Stomach (tissue), 9 donors: Measurements from ENCODE around the gene ERC2. TPM values are rescaled to one million over a fixed set of nuclear protein-coding genes. Genes with fewer than 3 reads are reported as not detected.

Source experiments
- DNase-seq, 2 donors: peaks; one replicate each; pipeline versions ENCODE4 v3.0.0 to v3.0.0-alpha.2; 2013 to 2019
- H3K27ac ChIP-seq, 5 donors: fragments of 200-600 bp in 4 of 5; sonication (generic) in 4 of 5; one replicate each; pipeline ENCODE4 v1.5.1; 2013 to 2019; ENCODE audit warnings: mild to moderate bottlenecking in 1 of 5, moderate library complexity in 1 of 5
- H3K27me3 ChIP-seq, 3 donors: fragments of 200-600 bp; sonication (generic); one replicate each; pipeline ENCODE4 v1.5.1; 2017 to 2019; ENCODE audit warnings: mixed run types in 1 of 3
- H3K36me3 ChIP-seq, 4 donors: fragments of 200-600 bp; sonication (generic); 1 replicate in 3 of 4; 2 replicates in 1 of 4; pipeline ENCODE4 v1.5.1; 2016 to 2019
- H3K4me1 ChIP-seq, 4 donors: fragments of 200-600 bp; sonication (generic); one replicate each; pipeline ENCODE4 v1.5.1; 2016 to 2019
- H3K4me3 ChIP-seq, 4 donors: fragments of 200-600 bp; sonication (generic) in 3 of 4; one replicate each; pipeline ENCODE4 v1.5.1; 2016 to 2019; ENCODE audit warnings: mild to moderate bottlenecking in 1 of 4
- H3K9me3 ChIP-seq, 4 donors: fragments of 200-600 bp; sonication (generic); one replicate each; pipeline ENCODE4 v1.5.1; 2016 to 2019
- EP300 ChIP-seq: sonication (generic); formaldehyde crosslinking; IDR thresholded peaks from one replicate; pipeline ENCODE4 v1.6.1; 2017; ENCODE audit warnings: antibody characterized with exemption
- POLR2A ChIP-seq, 4 donors: fragments of 450-650 bp; IDR thresholded peaks; one replicate each; pipeline ENCODE4 v1.6.1; 2016; ENCODE audit warnings: antibody characterized with exemption in 4 of 4, control low read depth in 2 of 4, mild to moderate bottlenecking in 1 of 4, moderate library complexity in 1 of 4
- POLR2AphosphoS5 ChIP-seq, 3 donors: sonication (generic); formaldehyde crosslinking; IDR thresholded peaks; one replicate each; pipeline ENCODE4 v1.6.1; 2016; ENCODE audit warnings: antibody characterized with exemption in 3 of 3
- WGBS, 5 donors: extraction: QIAGEN DNeasy Blood & Tissue Kit in 3 of 5; methylation state at CpG; one replicate each; pipeline versions ENCODE4 v1.1.5 to v1.1.7; 2013 to 2018; 5-methylcytosine and 5-hydroxymethylcytosine counted together
- intact Hi-C: fragments of 100-400 bp; cut with DNase I; formaldehyde crosslinking; loops from one replicate; pipeline ENCODE4 v1.15.1; 2023; ENCODE audit warnings: low total_unique reads
- polyA plus RNA-seq, 3 donors: library from polyadenylated mRNA; stranded (reverse); fragments of 200-250 nt; gene quantifications; one replicate each; pipeline ENCODE4 v1.2.3, GENCODE V29; 2013
- total RNA-seq, 5 donors: library from RNA; depleted of rRNA; stranded (reverse); fragments of >200 nt; gene quantifications; one replicate each; pipeline versions ENCODE4 v1.1.0 to v1.2.3, GENCODE V29; 2014 to 2016
- TF ChIP-seq, protein P1 (sequence below), 7 experiments: fragments of 450-650 bp in 4 of 7; fragments of 200-600 bp in 3 of 7; sonication (generic) in 3 of 7; IDR thresholded peaks; one replicate each; pipeline ENCODE4 v1.5.1; 2016 to 2019; ENCODE audit warnings: antibody characterized with exemption in 7 of 7, control low read depth in 2 of 7, mild to moderate bottlenecking in 1 of 7
- donor health status: healthy with polysubstance abuse.
- donor health status: Bipolar disorder and iron deficiency.
- donor health status: healthy.

ERC2 gene
- total and polyA plus RNA-seq, 8 donors, result 0.43 to 3.1 (median 1.3) TPM; not detected in 2

DNA sequence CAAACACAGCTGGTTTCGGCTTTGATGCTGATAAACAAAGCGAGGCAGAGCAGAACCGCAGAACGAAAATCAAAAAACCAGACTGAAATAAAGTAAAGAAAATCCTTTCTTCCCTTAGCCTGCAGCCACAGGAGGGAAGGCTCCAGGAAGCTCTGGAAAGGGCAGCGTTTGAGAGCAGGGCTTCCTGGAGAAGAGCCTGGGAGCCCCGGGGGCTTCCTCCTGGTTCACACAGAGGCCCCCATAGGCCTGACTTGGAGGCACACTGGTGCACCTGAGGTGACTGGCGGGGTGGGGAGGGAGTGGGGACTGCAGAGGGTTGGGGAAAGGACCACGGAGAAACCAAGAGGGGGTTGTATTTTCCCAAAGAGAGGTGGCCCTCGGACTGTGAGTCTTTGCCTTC, 882.4 kb downstream of the ERC2 start:
- Histone ChIP-seq H3K9me3 (no peaks in the 10 kb centered on the region), H3K4me1 (no peaks in the 10 kb centered on the region), H3K36me3 (no peaks in the 10 kb centered on the region), H3K27me3 (no peaks in the 10 kb centered on the region), H3K4me3 (no peak overlapping the region), H3K27ac (no peak overlapping the region)
- WGBS, 5 donors, result 56 to 68% (median 61%) methylated on average over 9 of the region's 9 CpGs
- TF ChIP-seq EP300 (no peak), POLR2AphosphoS5 (IDR thresholded peaks at IDR 0.05) (no peak), POLR2A (IDR thresholded peaks at IDR 0.05) (no peak)
- TF ChIP-seq, protein P1, sequence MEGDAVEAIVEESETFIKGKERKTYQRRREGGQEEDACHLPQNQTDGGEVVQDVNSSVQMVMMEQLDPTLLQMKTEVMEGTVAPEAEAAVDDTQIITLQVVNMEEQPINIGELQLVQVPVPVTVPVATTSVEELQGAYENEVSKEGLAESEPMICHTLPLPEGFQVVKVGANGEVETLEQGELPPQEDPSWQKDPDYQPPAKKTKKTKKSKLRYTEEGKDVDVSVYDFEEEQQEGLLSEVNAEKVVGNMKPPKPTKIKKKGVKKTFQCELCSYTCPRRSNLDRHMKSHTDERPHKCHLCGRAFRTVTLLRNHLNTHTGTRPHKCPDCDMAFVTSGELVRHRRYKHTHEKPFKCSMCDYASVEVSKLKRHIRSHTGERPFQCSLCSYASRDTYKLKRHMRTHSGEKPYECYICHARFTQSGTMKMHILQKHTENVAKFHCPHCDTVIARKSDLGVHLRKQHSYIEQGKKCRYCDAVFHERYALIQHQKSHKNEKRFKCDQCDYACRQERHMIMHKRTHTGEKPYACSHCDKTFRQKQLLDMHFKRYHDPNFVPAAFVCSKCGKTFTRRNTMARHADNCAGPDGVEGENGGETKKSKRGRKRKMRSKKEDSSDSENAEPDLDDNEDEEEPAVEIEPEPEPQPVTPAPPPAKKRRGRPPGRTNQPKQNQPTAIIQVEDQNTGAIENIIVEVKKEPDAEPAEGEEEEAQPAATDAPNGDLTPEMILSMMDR (IDR thresholded peaks at IDR 0.05), result no peak
- intact Hi-C loops, result no loop called here
- no peak for DNase-seq

DNA sequence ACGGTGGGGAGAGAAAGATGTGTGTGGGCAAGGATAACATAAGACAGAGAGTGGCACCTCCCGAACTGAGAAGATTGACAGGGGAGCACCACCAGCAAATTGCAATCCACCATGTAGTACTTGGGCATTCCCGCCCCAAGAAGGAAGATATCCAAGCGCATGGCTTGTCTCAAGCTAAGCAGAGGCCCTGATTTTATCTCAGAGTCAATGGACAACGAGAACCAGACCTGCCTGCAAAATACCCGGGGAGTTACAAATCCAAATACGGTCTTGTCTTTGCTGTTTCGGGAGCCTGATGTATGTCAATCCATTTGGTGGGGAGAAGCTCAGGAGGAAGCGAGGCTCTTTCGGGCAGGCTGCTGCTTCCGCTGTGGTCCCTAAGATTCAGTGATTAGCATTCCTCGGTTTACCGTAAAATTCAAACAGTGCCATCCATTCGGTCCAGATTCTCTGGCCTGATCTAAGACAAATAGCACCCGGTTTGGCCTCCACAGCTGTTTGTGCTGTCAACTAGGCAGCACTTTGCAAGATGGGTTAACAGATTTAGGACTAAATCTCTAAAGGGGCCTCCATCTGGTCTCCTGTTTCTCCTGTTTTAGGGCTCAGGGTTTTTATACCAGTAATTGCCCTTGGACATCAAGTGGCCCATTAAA, 883.4 kb downstream of the ERC2 start:
- no peaks in the 10 kb centered on the region for H3K27me3 ChIP-seq
- no peak overlapping the region for H3K27ac ChIP-seq
- WGBS, 5 donors, result 82 to 91% (median 90%) methylated on average over 15 of the region's 15 CpGs
- no peaks in the 10 kb centered on the region for H3K36me3 ChIP-seq
- H3K9me3 ChIP-seq, result no peaks in the 10 kb centered on the region
- intact Hi-C loops, result no loop called here
- H3K4me1 ChIP-seq, result peaks cover 0 to under 1% (median 0%) of the 10 kb centered on the region in 4 donors
- no peak for DNase-seq
- TF ChIP-seq, protein P1 (IDR thresholded peaks at IDR 0.05), result no peak
- TF ChIP-seq POLR2AphosphoS5 (IDR thresholded peaks at IDR 0.05), result no peak
- TF ChIP-seq POLR2A (IDR thresholded peaks at IDR 0.05), result no peak
- TF ChIP-seq EP300, result no peak
- no peak overlapping the region for H3K4me3 ChIP-seq

DNA sequence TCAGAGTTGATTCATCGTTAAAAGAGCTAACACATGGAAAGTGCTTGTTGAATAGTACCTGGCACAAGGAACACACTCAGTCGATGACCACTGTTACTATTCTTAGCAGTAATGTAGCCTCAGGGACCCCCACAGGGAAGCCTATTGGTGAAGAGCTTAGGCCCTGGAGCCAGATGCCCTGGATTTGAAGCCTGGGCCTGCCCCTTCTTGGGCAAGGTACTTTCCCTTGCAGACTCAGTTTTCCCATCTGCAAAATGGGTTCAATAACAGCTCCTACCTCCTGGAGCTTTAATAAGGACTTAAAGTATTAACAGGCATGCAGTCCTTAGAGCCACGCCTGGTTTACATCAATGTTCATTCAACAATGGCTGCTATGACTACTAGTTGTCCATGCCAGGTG, 884.2 kb downstream of the ERC2 start:
- 84 to 94% (median 92%) methylated on average over 3 of the region's 3 CpGs for WGBS, 5 donors

DNA sequence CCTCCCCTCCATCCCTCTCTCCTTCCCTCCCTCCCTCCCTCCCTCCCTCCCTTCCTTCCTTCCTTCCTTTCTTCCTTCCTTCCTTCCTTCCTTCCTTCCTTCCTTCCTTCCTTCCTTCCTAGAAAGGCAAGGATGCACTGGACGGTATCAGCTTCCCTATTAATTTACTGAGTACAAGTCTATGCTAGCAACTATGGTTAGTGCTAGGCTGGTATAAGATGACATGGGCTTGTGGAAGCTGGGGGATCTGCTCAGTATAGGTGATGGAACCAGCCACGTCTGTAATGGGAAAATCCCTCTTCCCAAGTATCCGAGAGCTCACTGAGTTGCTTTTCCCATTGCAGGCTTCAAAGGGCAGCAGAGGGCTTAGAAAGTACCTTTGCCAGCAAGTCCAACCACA, 884.8 kb downstream of the ERC2 start:
- 70 to 79% (median 76%) methylated on average over 3 of the region's 3 CpGs for WGBS, 5 donors
- Histone ChIP-seq H3K4me3 (no peak overlapping the region), H3K36me3 (no peaks in the 10 kb centered on the region), H3K27me3 (no peaks in the 10 kb centered on the region), H3K27ac (no peak overlapping the region), H3K9me3 (peaks cover 0 to 2% (median 0%) of the 10 kb centered on the region in 4 donors), H3K4me1 (peaks cover 0 to 9% (median 0%) of the 10 kb centered on the region in 4 donors)
- DNase-seq, result no peak
- TF ChIP-seq EP300, result no peak
- intact Hi-C loops, result no loop called here

More for the DNA sequence above, 884.2 kb downstream of the ERC2 start:
- Histone ChIP-seq H3K36me3 (no peaks in the 10 kb centered on the region), H3K27me3 (no peaks in the 10 kb centered on the region), H3K9me3 (no peaks in the 10 kb centered on the region), H3K4me1 (peaks cover 0 to 9% (median 0%) of the 10 kb centered on the region in 4 donors), H3K27ac (no peak overlapping the region), H3K4me3 (no peak overlapping the region)
- TF ChIP-seq, protein P1 (IDR thresholded peaks at IDR 0.05), result no peak
- TF ChIP-seq POLR2A (IDR thresholded peaks at IDR 0.05), result no peak
- no peak for TF ChIP-seq EP300
- no peak for TF ChIP-seq POLR2AphosphoS5 (IDR thresholded peaks at IDR 0.05)
- no peak for DNase-seq
- intact Hi-C loops, result no loop called here

DNA sequence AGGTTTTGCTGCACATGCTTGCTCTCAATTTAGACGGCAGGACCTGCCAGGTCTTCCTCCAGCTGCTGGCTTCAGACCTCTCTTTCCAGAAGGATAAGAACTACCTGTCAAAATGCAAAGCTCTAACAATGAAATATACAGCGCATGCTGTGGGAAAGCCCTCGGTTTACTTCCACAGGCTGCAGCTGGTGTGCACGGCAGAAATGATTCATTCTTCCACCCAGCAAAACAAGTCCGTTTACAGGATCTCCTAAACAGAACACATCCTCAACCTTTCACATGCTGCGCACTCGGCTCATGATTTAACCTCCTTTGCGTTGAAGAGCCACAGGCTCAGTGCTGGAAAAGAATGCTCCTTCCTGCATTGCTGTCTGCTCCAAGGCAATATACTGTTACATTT, 888.8 kb downstream of the ERC2 start:
- H3K4me1 ChIP-seq, result peaks cover 0 to 9% (median 0%) of the 10 kb centered on the region in 4 donors
- no peaks in the 10 kb centered on the region for H3K27me3 ChIP-seq
- H3K4me3 ChIP-seq, result no peak overlapping the region
- no peak overlapping the region for H3K27ac ChIP-seq
- peaks cover 0 to 5% (median 2%) of the 10 kb centered on the region in 4 donors for H3K9me3 ChIP-seq
- 59 to 78% (median 68%) methylated on average over 8 of the region's 8 CpGs for WGBS, 5 donors
- TF ChIP-seq POLR2A (IDR thresholded peaks at IDR 0.05) (no peak), POLR2AphosphoS5 (IDR thresholded peaks at IDR 0.05) (no peak), EP300 (no peak)
- TF ChIP-seq, protein P1 (IDR thresholded peaks at IDR 0.05), result no peak
- DNase-seq, result peak in 1 of 2 donors; percentile 71
- intact Hi-C loops, result no loop called here
- H3K36me3 ChIP-seq, result no peaks in the 10 kb centered on the region
